Non-pigmented ciliary epithelial cell (primary cell): ENCODE measurements around the gene QRSL1.
A peak's percentile ranks its signal among the peaks of the same experiment; 100 is the strongest.
"Not testable (repeated sequence)": the region's sequence is repeated elsewhere in the genome, so short reads cannot be mapped to it uniquely, and the experiment has no call there.

Experiments
- DNase-seq: peaks from one replicate; pipeline ENCODE4 v3.0.0-alpha.2; 2010; ENCODE audit warnings: low read depth

Gene QRSL1

GRCh38 chr6:106677282-106677681, 47.9 kb downstream of the QRSL1 start:
- DNase-seq: no peak

GRCh38 chr6:106684011-106684410, 54.6 kb downstream of the QRSL1 start:
- DNase-seq: no peak

GRCh38 chr6:106685833-106686232, 56.5 kb downstream of the QRSL1 start:
- DNase-seq: no peak

- DNase-seq: no peak
Measured at GRCh38 chr6:106688177-106688951, 59.0 kb downstream of the QRSL1 start.

- peak; percentile 14 for DNase-seq
Measured at GRCh38 chr6:106692112-106692818, 62.9 kb downstream of the QRSL1 start.

GRCh38 chr6:106692819-106693208, 63.4 kb downstream of the QRSL1 start:
- no peak for DNase-seq

GRCh38 chr6:106693418-106693817, 64.0 kb downstream of the QRSL1 start:
- no peak for DNase-seq

GRCh38 chr6:106694343-106694742, 65.0 kb downstream of the QRSL1 start:
- DNase-seq: no peak

GRCh38 chr6:106700581-106700980, 71.2 kb downstream of the QRSL1 start:
- no peak for DNase-seq

- DNase-seq: not testable (repeated sequence)
Measured at GRCh38 chr6:106701201-106701600, 71.8 kb downstream of the QRSL1 start.

GRCh38 chr6:106702046-106702445, 72.7 kb downstream of the QRSL1 start:
- DNase-seq: no peak

GRCh38 chr6:106702451-106703110, 73.2 kb downstream of the QRSL1 start:
- no peak for DNase-seq

GRCh38 chr6:106704327-106704726, 74.9 kb downstream of the QRSL1 start:
- DNase-seq: no peak

- DNase-seq: no peak
Measured at GRCh38 chr6:106705156-106705555, 75.8 kb downstream of the QRSL1 start.

GRCh38 chr6:106710580-106710979, 81.2 kb downstream of the QRSL1 start:
- no peak for DNase-seq

- DNase-seq: no peak
Measured at GRCh38 chr6:106714281-106714680, 84.9 kb downstream of the QRSL1 start.

GRCh38 chr6:106715922-106716321, 86.5 kb downstream of the QRSL1 start:
- no peak for DNase-seq

GRCh38 chr6:106716966-106717365, 87.6 kb downstream of the QRSL1 start:
- DNase-seq: no peak
